ENCODE data around the gene LPP.

Gene LPP

DNA sequence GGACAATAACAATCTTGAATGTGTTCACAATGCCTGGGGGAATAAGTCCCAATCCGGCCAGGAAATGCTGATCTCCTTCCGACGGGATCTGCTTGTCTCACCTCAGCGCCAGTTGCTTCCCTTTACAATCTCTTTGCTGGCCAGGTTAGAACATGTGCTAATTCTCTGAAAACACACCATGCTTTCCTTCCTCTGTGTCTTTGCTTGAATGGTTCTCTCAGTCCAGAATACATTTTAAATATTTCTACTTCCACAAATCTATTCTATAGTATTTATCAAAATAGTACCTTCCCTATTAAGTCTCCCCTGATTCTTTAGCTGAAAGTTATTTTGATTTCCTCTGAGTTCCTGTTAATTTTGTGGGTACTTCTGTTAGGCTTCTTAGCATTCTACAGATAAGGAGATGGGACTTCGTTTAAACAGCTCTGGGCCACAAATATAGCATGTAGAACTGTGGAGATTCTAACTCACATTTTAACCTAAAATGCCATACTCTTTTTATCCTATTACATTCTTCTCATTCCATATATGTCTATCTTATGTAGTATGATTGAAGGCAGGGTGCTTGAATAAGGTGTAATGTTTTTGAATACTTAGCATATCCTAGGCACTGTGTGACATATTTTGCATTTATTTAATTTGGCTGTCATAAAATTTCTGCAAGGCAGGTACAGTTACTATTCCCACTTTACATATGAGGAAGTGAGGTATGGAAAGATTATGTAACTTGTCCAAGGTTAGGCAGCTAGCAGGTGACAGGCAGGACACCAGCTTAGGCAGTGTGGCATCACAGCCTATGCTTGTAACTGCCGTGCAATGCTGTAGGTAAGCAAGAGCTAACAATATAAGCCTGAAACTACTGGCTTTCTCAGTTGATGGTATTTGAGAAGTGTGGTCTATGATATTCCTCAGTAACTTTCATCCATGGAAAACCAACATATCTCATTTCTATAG lies 299.8 kb downstream of the LPP start:
- no peak for DNase-seq

DNA sequence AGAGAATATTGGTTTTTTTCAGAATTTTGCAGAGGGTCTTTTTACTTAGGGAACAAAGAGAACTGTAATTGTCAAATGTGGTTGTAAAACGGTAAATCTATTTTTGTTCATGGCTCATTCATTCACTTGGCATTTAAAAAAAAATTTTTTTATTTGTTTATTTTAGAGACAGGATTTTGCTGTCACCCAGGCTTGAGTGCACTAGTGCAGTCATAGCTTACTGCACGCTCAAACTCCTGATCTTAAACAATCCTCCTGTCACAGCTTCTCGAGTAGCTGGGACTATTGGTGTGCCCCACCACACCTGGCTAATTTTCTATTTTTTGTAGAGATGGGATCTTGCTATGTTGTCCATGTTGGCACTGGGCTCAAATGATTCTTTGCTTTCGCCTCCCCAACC lies 301.8 kb downstream of the LPP start:
- DNase-seq = no peak

DNA sequence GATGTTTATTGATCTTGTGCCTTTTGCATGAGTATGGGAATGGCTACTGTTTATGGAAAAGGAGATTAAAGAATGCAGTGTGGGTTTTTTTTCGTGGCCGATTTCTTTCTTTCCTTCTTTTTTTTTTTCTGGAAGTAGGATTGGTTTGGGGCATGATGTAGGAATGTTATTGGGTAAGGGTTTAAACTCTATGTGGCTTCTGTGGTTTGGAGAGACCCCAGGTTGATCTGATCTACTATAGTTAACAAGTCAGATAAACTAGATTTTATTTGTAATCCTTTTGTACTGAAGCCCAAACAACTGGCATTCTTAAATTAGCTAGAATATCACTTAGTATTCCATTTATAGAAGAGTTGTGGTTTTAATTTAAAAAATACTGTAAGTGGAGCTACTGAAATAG lies 304.8 kb downstream of the LPP start:
- DNase-seq = no peak

DNA sequence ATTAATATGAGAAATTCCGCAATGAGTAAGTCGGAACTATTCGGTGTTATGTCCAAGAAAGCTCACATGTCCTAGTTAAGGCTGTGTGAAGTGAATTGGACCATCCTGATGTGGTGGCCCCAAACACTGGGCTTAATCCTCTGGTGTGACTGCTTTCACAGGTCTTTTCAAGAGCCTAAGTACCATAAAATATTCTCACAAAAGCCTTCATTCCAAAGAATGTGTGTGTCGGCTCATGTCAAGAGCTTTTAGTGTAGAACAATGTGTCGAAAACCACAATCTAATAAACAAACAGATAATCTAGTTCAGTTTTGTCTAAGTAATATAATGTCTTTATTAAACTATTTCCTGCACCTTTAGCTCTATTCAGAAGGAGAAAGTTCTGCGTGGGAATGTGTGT lies 311.4 kb downstream of the LPP start:
- DNase-seq = no peak

DNA sequence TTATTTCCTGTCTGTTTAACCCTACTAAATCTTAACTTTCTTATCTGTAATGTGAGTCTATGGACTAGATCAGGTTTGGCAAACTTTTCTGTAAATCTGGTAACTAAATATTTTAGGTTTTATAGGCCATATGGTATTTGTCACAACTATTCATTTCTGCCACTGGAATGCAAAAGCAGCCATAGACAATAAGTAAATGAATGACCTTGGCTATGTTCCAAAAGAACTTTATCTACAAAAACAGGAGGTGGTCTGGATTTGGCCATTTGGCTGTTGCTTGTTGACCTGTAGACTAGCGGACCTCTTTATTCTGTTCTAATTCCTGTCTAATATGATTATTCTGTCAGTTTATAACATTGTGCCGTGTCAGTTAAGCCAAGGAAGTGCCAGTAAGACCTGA lies 314.2 kb downstream of the LPP start:
- no peak for DNase-seq

DNA sequence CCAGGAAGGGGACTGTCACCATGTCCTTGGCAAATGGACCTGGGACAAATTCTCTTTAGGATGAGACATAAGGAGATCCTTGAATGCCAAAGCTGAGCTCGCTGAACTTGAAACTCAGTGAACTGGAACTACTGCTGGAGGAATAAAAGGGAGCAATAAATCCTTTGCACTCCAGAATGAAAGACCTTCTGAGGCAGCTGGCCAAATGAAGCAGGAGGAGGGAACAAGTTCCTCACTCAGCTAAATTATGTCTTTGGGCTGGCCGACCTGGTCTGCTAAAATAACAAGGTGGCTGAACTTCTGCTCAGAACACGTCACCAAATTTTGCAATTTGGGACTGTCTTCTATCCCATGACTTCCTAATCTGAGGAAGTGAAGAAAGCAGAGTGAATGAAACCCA lies 314.7 kb downstream of the LPP start:
- DNase-seq = no peak

DNA sequence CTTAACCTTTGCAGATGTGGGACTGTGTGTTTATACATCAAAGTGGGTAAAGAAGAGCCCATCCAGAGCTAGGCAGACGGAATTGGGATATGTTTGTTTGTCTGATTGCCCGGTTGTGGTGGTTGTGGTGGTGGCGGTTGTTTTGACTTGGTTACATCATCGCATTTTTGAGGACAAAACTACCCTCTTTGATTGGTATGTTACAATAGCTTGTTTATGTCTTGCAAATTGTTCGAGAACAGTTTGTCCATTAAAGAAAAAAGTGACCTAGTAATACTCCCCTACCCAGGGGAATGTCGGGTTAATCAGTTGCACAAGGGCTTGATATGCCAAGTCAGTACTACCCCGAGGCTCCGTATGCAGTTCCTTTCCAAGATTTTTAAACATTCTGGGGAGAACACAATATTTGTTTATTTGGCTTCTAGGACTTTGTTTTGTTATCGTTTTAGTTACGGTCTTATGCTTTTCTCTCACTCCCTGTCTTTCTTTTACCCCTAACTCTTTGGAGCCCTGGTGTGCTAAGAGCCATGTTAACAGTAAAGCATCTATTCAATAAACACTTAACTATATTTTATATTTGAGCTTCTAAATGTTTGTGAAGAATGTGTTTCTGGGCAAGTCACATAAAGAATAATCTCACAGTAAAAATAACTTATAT lies 315.4 kb downstream of the LPP start:
- no peak for DNase-seq

DNA sequence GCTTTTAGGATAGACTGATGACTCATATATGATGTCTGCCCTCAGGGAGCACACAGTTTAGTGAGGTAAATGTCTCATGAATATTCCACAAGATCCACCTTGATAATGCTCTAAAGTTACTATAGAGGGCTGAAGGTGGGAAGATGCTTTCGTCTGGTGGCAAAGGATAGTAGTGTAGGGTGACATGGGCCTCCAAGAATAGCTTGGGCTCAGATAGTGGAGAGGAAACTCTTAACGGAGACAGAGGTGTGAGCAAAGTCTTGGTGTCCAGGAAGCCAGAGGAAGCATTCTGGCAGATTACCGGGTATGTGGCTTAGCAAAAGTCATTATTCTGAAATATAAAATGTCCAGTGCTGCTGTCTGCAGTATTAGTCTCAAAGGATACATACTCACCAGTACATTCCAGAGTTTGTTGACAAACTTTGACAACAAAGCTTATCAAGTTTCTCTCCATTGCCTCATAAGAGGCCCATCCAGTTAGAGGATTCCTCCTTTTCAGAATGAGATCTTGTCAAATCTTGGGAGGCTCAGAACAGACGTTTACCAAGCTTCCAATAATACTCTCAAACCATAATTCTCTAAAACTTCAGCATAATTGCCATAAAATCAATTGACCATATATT lies 316.7 kb downstream of the LPP start:
- DNase-seq = no peak

DNA sequence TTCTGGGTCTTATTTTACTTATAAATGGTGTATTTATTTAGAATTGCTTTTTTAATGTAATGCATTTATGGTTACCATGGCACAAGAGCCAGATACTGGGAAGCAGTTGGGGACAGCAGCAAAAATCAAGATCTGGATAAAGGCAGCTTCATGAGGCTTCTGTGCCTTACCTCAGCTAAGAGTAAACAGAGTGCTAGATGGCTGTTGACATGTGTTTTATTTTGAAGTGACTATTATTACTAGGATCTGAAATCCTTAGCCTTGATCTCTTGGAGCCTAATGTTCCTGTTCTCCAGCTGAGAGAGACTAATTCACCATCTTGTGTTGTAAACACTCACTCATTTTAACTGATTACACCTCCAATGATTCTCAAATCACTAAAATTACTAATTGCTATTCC lies 317.8 kb downstream of the LPP start:
- no peak for DNase-seq

DNA sequence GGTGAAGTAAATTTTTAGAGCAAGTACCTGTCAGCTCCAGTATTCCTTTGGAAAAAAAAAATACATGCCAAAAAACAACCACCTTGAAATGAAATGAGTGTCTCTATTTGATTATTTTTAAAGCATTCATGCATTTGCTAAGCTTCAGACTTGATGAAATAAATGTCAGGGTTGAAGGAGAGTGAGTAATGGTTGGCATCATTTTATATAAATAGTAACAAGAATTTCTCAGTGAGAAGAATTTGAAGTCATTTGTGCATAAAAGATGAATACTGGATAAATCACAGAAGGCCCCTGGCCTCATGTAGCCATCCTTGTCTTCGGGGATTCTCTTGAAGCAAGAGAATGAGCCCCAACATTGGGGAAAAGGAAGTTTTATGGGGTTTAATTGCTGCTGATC lies 318.4 kb downstream of the LPP start:
- no peak for DNase-seq

DNA sequence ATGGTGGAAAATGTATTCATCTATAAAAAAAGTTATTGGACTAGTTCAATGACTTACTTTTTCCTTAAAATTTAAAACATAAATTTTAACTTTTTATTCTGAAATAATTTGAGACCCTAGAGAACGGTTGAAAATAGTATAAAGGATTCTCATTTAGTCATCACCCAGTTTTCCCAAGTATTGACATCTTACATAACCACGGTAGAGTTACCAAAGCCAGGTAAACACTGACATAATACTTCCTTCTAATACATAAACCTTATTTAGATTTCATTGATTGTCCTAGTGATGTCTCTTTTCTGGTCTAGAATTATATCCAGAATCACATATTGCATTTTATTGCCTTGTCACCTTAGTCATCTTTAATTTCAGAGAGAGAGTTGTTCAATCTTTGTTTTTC lies 319.1 kb downstream of the LPP start:
- no peak for DNase-seq

DNA sequence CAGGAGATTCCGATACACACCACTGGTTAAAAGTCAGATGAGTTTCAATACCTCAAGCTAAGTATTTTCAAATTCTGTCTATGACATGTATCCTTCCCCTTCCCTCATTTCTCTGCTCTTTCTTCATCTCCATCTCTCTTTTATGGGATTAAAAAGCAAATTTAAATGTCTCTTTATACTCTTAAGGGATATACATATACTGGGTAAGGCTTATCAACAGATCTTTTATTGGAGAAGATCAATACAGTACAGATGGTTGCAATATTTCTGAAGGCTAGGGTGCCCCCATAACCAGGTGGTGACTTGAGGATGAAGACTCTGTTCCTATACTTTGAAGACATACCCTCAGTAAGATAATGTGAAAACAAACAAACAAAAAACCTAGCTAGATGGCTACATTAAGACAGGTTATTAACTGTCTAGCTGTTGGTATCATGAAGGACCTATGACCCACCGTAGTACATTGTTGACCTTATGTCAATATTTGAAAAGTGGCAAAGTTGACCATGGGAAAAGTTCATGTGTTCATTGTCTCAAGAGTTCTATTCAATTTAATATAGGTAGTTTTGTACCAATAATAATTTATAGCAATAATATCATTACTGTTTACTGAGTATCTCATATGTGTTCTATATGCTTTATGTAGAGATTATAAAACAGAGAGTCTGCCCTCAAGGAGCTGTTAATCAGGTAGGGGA lies 319.8 kb downstream of the LPP start:
- no peak for DNase-seq

DNA sequence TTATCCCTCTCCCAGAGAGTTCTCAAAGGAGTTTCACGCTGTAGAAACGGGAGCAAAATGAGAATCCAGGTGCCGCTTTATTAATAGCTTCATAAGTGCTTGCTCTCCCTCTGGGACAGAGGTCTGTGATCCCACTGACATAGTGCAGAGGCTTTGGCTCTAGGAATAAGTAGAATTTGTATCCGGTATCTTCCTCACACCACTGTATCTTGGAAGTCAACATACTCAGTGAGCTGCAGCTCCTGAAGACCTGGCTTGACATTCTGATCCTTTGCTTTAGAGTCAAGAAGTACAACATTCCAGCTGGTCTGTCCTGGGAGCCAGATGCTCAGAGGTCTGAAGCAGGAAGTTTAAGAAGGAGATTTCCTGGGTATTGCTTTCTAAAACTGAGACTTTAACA lies 323.0 kb downstream of the LPP start:
- no peak for DNase-seq

DNA sequence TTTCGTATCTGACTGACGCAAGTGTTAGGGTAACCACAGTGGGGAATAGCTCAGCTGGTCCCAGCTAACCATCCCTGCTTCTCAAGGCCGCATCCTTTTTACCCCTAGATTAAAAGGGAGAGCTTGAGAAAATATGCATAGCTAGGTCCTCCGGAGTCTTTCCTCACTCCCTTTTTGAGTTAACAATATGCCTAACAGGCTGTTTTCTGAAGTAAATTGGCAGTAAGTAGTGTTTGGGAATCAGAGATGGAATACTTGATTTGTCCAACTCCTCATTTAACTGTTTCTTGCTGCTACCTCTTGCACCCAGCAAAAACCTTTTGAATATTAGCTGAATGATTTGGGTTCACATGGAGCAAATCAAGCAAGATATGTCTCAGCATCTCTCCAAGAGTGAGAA lies 326.1 kb downstream of the LPP start:
- DNase-seq = no peak

DNA sequence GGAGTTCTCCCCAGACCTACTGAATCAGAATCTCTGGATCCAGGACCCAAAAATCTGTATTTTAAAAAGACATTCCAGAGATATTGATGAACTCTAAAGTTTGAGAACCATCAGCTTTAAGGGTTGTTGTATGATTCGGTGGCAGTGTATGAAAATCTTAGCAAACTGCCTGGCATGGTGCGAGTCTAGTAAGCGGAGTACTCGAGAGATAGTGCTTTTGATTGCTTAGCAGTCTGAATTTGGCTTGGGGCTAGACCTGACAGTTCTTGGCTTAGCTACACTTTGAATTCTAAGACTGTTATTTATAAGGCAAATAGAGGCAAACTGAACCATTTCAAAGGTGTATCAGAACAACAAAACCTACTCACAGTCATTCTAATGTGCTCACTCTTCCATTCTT lies 329.0 kb downstream of the LPP start:
- no peak for DNase-seq

DNA sequence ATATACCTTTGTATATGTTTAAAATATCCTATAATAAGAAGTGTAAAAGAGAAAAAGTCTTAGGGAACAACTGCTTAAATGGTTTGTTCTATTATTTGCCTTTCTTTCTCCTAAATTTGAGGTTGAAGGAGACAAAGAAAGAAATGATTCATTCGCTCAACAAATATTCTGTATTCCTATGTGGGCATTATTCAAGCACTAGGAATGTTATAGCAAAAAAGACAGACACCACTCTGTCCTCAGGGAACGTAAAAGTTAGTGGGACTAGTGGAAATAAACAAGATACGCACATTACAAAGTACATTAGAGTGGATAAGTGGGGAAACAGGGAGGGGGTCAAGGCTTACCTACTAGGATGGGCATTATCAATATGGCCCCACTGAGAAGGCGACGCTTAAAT lies 332.2 kb downstream of the LPP start:
- DNase-seq = no peak

DNA sequence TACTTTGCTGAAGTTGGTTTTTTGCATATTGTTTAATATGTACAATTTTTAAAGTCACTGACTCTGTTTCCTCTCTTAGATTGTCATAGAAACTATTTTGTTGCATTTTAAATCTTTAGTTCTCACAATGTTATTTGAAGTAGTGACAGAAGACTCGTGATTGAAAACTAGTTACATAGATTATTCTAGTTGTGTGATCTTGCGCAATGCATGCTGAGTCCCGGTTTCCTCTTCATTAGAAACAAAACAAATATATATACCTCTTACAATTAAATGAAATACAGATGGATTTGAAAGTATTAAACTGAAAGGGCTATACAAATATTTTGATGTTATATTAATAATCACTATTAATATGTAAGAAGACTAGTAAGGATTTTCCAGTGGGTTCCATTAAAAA lies 333.0 kb downstream of the LPP start:
- DNase-seq = no peak

DNA sequence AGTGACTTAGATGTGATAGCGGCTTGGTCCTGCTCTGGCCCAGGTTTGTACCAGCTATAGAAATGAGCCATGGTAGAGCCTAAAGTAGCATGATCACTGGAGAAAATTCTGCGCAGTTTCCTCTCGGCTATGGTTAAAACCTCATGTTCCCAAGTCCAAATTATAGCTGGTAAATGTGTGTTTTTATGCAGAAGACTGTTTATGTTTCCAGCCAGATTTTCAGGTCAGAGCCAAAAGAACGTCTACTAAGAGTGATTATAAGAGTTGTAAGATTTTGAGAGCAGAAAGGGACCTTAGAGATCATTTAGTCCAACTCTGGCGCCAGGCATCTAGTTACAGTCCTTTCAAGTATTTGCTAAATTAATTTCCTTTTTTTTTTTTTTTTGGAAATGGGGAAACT lies 333.7 kb downstream of the LPP start:
- no peak for DNase-seq

DNA sequence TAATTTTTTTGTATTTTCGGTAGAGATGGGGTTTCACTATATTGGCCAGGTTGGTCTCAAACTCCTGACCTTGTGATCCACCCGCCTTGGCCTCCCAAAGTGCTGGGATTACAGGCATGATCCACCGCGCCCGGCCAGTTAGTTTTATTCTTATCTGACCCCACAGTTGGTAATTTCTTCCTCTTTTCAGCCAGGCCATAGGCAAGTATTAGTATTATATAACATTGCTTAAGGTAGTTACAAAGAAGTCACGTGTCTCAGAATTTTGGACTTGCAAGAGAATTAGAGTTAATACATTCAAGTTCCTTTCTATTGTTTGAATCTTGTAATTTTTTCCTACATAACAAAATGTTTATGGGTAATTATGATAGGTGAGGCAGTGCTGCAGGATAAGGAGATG lies 334.8 kb downstream of the LPP start:
- no peak for DNase-seq

DNA sequence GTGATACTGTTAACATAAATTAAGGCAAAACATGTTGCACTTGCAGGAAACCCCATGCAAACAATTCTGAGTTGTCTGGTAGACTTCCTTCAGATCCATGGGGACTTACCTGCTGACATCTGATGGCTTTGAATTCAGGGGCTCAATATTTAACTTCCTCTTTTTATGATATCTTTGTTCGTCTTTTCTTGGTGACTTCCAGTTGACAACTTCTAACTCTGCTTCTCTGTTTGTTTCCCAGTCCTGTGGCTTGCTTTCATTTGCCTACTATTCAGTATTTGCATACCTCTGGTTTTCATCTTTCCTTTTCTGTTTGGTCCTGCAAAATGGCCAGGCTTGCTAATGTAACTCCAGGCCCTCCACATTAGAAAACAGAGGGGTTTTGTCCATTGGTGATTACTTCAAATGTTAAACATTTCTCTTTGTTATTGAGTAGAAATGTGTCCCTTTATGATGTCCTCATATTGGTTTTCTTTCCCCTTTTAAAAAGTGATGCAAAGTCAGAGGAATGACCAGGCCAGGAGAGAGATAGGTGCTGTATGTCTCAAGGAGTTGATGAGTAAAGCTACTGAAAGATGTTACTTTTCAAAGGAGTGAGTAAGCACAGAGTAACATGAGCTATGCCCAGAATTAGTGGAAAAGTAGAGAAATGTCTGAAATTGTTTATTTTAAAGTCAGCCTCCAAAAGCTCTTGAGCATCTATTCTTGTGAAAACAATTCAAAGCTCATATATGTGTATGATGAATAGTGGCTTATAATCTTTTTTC lies 335.9 kb downstream of the LPP start:
- no peak for DNase-seq

DNA sequence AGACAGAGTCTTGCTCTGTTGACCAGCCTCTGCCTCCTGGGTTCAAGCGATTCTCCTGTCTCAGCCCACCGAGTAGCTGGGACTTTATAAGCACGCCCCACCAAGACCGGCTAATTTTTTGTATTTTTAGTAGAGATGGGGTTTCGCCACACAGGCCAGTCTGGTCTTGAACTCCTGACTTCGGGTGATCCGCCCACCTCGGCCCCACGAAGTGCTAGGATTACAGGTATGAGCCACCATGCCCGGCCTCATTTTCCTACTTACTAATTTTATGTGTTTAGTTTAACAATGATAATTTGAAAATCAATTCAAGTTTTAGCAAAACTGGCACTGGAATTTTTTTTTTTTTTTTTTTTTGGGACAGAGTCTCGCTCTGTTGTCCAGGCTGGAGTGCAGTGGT lies 336.5 kb downstream of the LPP start:
- no peak for DNase-seq

DNA sequence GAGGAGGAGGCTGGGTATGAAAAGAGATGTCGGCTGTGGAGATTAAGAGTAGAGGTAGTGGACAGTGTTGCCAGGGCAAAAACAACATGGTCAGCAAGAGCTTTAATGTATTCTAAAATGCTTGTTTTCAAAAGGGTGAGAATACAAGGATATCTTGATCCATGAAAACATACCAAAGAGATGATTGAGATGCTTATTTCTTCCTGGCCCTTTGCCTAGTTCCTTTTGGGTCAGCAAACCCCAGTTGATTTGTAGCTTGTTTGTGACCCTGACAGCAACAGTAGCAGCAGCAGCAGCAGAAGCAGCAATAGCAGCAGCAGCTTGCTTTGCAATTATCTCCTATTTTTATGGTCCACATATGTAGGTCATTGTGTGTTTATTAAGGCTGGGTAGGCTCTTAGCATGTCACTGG lies 337.3 kb downstream of the LPP start:
- no peak for DNase-seq

DNA sequence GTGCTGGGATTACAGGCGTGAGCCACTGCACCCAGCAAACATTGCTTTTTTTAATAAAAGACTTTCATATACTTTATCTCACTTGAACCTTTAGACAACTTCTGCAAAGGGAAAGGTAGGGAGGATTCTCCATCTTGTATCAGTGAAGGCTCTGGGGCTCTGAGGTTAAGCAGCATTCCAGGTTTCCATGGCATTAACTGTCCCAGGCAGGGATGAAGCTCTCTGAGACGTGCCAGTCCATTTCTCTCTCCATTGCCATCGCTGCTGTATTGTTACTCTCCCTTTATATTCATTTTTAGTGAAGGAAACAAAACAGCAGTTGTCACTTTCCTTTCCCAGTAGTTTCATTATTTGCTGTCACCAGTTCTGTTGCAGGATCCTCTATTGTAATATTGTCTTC lies 342.4 kb downstream of the LPP start:
- DNase-seq = no peak
